DND-41 (cell line): ENCODE results near the gene SLC45A1.

Experiments
- ATAC-seq: fragments of 200-7000 bp; cut with Tn5 transposase; 3 replicates; pipeline ENCODE4 v1.9.1; 2021; ENCODE audit warnings: low read depth; ENCODE audit not compliant: insufficient read depth
- DNase-seq: peaks from one replicate; pipeline ENCODE4 v3.0.0-alpha.2; 2020
- H2AFZ ChIP-seq: 2 replicates; pipeline ENCODE4 v1.6.0; 2012; ENCODE audit warnings: low read depth, low read length
- H3K27ac ChIP-seq: 2 replicates; pipeline ENCODE4 v1.5.1; 2012; ENCODE audit warnings: low read length, inconsistent platforms
- H3K27me3 ChIP-seq: fragments of 200-600 bp; sonication (generic); 2 replicates; pipeline ENCODE4 v1.6.0; 2012; ENCODE audit warnings: low read length, mild to moderate bottlenecking, inconsistent platforms; ENCODE audit not compliant: insufficient read depth, poor library complexity
- H3K36me3 ChIP-seq: 2 replicates; pipeline ENCODE4 v1.5.1; 2012; ENCODE audit warnings: low read length, inconsistent platforms; ENCODE audit not compliant: insufficient read depth
- H3K4me1 ChIP-seq: 2 replicates; pipeline ENCODE4 v1.5.1; 2012; ENCODE audit warnings: mild to moderate bottlenecking, low read length; ENCODE audit not compliant: insufficient read depth
- H3K4me2 ChIP-seq: 2 replicates; pipeline ENCODE4 v1.6.0; 2012; ENCODE audit warnings: mild to moderate bottlenecking, moderate library complexity, low read length, inconsistent platforms; ENCODE audit not compliant: insufficient read depth
- H3K4me3 ChIP-seq, 2 experiments: fragments of 200-600 bp in 1 of 2; shearing (Covaris generic) in 1 of 2; 2 replicates each; pipeline ENCODE4 v1.5.1; 2012 to 2016; ENCODE audit warnings: inconsistent platforms in 2 of 2, low read length in 2 of 2, mild to moderate bottlenecking in 2 of 2, low read depth in 1 of 2, moderate library complexity in 1 of 2
- H3K79me2 ChIP-seq: 2 replicates; pipeline ENCODE4 v1.6.0; 2012; ENCODE audit warnings: low read length, inconsistent platforms; ENCODE audit not compliant: insufficient read depth
- H3K9ac ChIP-seq: 2 replicates; pipeline ENCODE4 v1.6.0; 2012; ENCODE audit warnings: low read depth, mild to moderate bottlenecking, inconsistent platforms, low read length, moderate library complexity
- H3K9me3 ChIP-seq: 2 replicates; pipeline ENCODE4 v1.5.1; 2012; ENCODE audit warnings: low read length, moderate library complexity, mild to moderate bottlenecking, inconsistent platforms; ENCODE audit not compliant: insufficient read depth, severe bottlenecking
- H4K20me1 ChIP-seq: 2 replicates; pipeline ENCODE4 v1.6.0; 2012; ENCODE audit warnings: low read length; ENCODE audit not compliant: insufficient read depth
- EZH2 ChIP-seq: IDR thresholded peaks from 3 replicates; pipeline ENCODE4 v1.6.1; 2012; ENCODE audit warnings: borderline replicate concordance, low read depth, mild to moderate bottlenecking, moderate library complexity, low read length, inconsistent platforms; ENCODE audit not compliant: severe bottlenecking
- TF ChIP-seq, protein P1 (sequence below): IDR thresholded peaks from 2 replicates; pipeline ENCODE4 v1.5.1; 2012; ENCODE audit warnings: borderline replicate concordance, low read length, moderate library complexity, mild to moderate bottlenecking; ENCODE audit not compliant: poor library complexity, severe bottlenecking; ENCODE audit errors: extremely low read depth

The SLC45A1 gene

DNA sequence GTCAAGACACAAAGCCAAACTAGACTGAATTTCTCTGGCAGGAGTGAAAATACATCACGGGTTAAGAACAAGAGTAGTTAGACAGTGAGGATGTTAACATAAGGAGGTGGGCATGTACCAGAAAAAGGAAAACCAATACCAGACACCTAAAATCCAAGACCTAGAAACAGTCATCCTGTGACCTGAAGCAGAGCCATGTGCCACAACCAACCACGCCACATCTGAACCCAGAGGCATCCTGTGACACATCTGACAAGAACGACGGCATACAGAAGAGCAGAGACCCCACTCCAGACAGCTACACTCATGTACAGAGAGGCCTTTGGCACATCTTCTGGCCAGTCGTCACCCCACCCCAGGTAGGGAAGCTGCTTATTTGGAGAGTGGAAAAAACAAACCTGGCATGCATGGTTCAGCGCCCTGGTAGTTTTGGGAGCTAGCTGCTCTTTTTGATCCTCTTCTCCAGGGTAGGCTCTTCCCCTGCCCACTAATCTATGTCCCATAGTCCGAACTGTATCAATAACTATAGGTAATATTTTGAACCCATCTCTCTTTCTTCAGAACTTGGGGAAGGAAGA is 72.1 kb downstream of the SLC45A1 start:
- no peaks in the 10 kb centered on the region for H3K9me3 ChIP-seq
- H3K27me3 ChIP-seq = no peaks in the 10 kb centered on the region
- H3K9ac ChIP-seq = no peak overlapping the region
- no peak overlapping the region for H3K4me2 ChIP-seq
- TF ChIP-seq, protein P1, sequence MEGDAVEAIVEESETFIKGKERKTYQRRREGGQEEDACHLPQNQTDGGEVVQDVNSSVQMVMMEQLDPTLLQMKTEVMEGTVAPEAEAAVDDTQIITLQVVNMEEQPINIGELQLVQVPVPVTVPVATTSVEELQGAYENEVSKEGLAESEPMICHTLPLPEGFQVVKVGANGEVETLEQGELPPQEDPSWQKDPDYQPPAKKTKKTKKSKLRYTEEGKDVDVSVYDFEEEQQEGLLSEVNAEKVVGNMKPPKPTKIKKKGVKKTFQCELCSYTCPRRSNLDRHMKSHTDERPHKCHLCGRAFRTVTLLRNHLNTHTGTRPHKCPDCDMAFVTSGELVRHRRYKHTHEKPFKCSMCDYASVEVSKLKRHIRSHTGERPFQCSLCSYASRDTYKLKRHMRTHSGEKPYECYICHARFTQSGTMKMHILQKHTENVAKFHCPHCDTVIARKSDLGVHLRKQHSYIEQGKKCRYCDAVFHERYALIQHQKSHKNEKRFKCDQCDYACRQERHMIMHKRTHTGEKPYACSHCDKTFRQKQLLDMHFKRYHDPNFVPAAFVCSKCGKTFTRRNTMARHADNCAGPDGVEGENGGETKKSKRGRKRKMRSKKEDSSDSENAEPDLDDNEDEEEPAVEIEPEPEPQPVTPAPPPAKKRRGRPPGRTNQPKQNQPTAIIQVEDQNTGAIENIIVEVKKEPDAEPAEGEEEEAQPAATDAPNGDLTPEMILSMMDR = no peak
- TF ChIP-seq EZH2 = no peak
- no peak overlapping the region for H3K27ac ChIP-seq
- H4K20me1 ChIP-seq = peaks cover 13% of the 10 kb centered on the region; the same call in 1 of the 2 replicates
- DNase-seq = no peak
- H3K4me1 ChIP-seq = peaks cover 6% of the 10 kb centered on the region
- H2AFZ ChIP-seq = no peak overlapping the region
- H3K79me2 ChIP-seq = peaks cover 2% of the 10 kb centered on the region; the same call in 1 of the 2 replicates
- ATAC-seq = no peak
- no peak overlapping the region for H3K4me3 ChIP-seq
- 0 out of 2 replicates have a peak, but pooled peaks cover 4% of the 10 kb centered on the region for H3K36me3 ChIP-seq

DNA sequence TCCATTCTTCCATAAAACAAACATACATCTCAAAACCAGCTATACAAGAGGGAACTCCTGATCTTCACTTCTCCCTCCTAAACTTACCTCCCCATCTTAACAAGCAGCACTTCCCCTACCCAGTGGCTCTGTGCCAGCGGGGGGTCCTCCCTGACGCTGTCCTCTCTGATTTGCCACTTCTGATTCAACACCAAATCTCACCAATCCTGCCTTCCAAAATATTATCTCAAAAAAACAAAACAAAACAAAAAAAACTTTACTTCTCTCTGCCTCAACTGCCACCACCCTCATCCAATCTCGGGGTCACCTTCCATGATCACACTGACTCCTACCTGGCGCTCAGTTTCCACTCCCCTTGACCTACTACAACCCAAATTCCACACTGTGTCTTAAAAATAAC is 72.8 kb downstream of the SLC45A1 start:
- Histone ChIP-seq H3K36me3 (0 out of 2 replicates have a peak, but pooled peaks cover 4% of the 10 kb centered on the region), H3K27me3 (no peaks in the 10 kb centered on the region), H3K27ac (no peak overlapping the region), H3K79me2 (peaks cover 2% of the 10 kb centered on the region; the same call in 1 of the 2 replicates), H2AFZ (no peak overlapping the region), H4K20me1 (peaks cover 13% of the 10 kb centered on the region; the same call in 1 of the 2 replicates), H3K9me3 (no peaks in the 10 kb centered on the region), H3K9ac (no peak overlapping the region), H3K4me3 (no peak overlapping the region), H3K4me2 (no peak overlapping the region), H3K4me1 (peaks cover 13% of the 10 kb centered on the region)
- ATAC-seq (no peak), DNase-seq (no peak)
- TF ChIP-seq EZH2 = no peak
- TF ChIP-seq, protein P1 = no peak

- Histone ChIP-seq H3K36me3 (0 out of 2 replicates have a peak, but pooled peaks cover 4% of the 10 kb centered on the region), H3K27ac (no peak overlapping the region), H3K79me2 (peaks cover 2% of the 10 kb centered on the region; the same call in 1 of the 2 replicates), H4K20me1 (peaks cover 24% of the 10 kb centered on the region), H3K9me3 (no peaks in the 10 kb centered on the region), H3K4me3 (no peak overlapping the region), H3K4me2 (no peak overlapping the region), H2AFZ (no peak overlapping the region), H3K9ac (no peak overlapping the region), H3K4me1 (peaks cover 30% of the 10 kb centered on the region), H3K27me3 (no peaks in the 10 kb centered on the region)
- no peak for TF ChIP-seq EZH2
- TF ChIP-seq, protein P1 = no peak
- ATAC-seq = no peak
- no peak for DNase-seq
These were observed 74.6 kb downstream of the SLC45A1 start for GRCh38 chr1:8392522-8392921.
